ENCODE data around the gene TRIM27. TPM values are rescaled to one million over a fixed set of nuclear protein-coding genes. Genes with fewer than 3 reads are reported as not detected.

Gene TRIM27
- total RNA-seq, 1 experiment from 2014 or later, result 79.8 TPM

DNA sequence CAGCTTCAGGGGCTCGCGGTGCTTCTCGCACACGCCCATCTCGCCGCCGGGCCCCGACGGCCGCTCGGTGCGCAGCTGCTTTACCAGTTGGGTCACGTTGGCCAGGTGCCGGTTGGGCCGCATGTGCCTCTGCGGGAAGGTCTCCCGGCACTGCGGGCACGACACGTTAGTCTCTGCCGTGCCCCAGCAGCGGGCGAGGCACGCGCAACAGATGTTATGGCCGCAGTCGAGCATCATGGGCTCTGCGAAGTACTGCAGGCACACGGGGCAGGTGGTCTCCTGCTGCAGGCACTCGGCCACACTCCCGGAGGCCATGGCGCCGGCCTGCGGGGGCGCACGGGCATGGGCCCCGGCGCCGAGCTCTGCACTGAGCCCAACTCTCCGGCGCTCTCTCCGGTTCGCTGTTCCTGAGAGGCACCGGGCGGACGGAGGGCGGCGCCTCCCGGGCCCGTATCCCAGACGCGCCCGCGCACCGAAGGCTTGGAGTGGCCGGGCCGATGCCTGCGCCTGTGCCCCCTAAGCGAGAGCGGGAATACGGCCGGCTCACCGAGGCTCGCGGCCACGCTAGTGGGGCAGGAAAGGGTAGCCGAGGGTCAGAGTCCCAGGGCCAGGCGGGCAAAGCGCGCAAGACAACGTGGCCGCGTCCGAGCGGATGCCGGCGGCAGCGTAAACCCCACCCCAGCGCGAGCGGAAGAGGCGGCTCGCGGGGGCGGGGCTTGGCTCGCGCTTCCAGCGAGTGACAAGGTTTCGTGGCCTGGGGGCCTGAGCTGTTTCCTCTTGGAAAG, at the start of gene TRIM27 (continued):
- TF ChIP-seq, protein P1, sequence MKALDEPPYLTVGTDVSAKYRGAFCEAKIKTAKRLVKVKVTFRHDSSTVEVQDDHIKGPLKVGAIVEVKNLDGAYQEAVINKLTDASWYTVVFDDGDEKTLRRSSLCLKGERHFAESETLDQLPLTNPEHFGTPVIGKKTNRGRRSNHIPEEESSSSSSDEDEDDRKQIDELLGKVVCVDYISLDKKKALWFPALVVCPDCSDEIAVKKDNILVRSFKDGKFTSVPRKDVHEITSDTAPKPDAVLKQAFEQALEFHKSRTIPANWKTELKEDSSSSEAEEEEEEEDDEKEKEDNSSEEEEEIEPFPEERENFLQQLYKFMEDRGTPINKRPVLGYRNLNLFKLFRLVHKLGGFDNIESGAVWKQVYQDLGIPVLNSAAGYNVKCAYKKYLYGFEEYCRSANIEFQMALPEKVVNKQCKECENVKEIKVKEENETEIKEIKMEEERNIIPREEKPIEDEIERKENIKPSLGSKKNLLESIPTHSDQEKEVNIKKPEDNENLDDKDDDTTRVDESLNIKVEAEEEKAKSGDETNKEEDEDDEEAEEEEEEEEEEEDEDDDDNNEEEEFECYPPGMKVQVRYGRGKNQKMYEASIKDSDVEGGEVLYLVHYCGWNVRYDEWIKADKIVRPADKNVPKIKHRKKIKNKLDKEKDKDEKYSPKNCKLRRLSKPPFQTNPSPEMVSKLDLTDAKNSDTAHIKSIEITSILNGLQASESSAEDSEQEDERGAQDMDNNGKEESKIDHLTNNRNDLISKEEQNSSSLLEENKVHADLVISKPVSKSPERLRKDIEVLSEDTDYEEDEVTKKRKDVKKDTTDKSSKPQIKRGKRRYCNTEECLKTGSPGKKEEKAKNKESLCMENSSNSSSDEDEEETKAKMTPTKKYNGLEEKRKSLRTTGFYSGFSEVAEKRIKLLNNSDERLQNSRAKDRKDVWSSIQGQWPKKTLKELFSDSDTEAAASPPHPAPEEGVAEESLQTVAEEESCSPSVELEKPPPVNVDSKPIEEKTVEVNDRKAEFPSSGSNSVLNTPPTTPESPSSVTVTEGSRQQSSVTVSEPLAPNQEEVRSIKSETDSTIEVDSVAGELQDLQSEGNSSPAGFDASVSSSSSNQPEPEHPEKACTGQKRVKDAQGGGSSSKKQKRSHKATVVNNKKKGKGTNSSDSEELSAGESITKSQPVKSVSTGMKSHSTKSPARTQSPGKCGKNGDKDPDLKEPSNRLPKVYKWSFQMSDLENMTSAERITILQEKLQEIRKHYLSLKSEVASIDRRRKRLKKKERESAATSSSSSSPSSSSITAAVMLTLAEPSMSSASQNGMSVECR (CRISPR knock-in tag; IDR thresholded peaks at IDR 0.05; ENCODE audit: borderline replicate concordance), result peak; percentile 41; the same call in 1 of the 2 replicates
- TF ChIP-seq, protein P2, sequence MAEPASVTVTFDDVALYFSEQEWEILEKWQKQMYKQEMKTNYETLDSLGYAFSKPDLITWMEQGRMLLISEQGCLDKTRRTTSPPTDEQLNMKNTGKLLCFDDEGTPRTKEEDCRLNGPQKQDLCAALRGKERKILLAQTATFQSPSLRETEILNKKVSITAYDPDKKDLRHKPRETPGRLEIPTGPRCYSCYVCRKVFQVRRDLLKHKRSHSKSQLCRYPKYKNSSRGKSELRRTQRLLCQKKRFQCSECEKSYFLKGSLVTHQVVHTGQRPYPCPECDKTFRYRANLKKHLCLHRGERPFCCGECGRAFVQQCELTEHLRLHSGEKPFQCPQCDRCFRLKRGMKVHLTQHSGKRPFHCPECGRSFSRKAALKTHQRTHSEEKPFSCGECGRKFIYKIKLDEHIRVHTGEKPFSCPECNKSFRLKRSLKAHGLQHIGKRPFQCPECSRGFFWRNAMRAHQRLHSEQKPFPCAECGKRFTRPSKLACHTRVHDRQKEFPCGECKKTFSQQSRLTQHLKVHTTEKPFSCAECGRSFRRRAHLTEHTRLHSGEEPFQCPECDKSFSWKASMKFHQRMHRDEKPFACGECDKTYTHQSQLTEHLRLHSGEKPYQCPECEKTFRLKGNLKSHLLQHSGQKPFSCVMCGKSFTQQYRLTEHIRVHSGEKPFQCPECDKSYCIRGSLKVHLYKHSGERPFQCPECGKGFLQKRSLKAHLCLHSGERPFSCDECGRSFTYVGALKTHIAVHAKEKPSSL (CRISPR knock-in tag; conservative IDR thresholded peaks at IDR 0.05), result 0 out of 2 replicates have a peak, but pooled peaks have one; percentile 8
- TF ChIP-seq, protein P3, sequence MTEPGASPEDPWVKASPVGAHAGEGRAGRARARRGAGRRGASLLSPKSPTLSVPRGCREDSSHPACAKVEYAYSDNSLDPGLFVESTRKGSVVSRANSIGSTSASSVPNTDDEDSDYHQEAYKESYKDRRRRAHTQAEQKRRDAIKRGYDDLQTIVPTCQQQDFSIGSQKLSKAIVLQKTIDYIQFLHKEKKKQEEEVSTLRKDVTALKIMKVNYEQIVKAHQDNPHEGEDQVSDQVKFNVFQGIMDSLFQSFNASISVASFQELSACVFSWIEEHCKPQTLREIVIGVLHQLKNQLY (CRISPR knock-in tag; IDR thresholded peaks at IDR 0.05), result peak; percentile 71; the same call in 1 of the 2 replicates
- TF ChIP-seq, protein P4, sequence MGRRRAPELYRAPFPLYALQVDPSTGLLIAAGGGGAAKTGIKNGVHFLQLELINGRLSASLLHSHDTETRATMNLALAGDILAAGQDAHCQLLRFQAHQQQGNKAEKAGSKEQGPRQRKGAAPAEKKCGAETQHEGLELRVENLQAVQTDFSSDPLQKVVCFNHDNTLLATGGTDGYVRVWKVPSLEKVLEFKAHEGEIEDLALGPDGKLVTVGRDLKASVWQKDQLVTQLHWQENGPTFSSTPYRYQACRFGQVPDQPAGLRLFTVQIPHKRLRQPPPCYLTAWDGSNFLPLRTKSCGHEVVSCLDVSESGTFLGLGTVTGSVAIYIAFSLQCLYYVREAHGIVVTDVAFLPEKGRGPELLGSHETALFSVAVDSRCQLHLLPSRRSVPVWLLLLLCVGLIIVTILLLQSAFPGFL (CRISPR knock-in tag; IDR thresholded peaks at IDR 0.05; ENCODE audit: borderline replicate concordance), result no peak
- TF ChIP-seq TEAD1 (CRISPR knock-in tag; IDR thresholded peaks at IDR 0.05) (peak; percentile 39), ATF1 (CRISPR knock-in tag; IDR thresholded peaks at IDR 0.05) (peak; percentile 69), FOXP1 (CRISPR knock-in tag; IDR thresholded peaks at IDR 0.05; ENCODE audit: borderline replicate concordance) (peak; percentile 88), EMX1 (CRISPR knock-in tag; IDR thresholded peaks at IDR 0.05) (no peak), ZNF416 (CRISPR knock-in tag; IDR thresholded peaks at IDR 0.05) (no peak), ZNF423 (CRISPR knock-in tag; IDR thresholded peaks at IDR 0.05) (no peak), RORB (CRISPR knock-in tag; IDR thresholded peaks at IDR 0.05) (no peak), GABPB1 (CRISPR knock-in tag; IDR thresholded peaks at IDR 0.05) (peak; percentile 84), SP1 (CRISPR knock-in tag; conservative IDR thresholded peaks at IDR 0.05) (peak; percentile 74), CREM (CRISPR knock-in tag; IDR thresholded peaks at IDR 0.05) (peak; percentile 73; the same call in 1 of the 2 replicates), TCF7 (CRISPR knock-in tag; IDR thresholded peaks at IDR 0.05; ENCODE audit: low read depth) (0 out of 2 replicates have a peak, but pooled peaks have one; percentile 70), NFATC4 (CRISPR knock-in tag; IDR thresholded peaks at IDR 0.05) (no peak)
- TF ChIP-seq, protein P5, sequence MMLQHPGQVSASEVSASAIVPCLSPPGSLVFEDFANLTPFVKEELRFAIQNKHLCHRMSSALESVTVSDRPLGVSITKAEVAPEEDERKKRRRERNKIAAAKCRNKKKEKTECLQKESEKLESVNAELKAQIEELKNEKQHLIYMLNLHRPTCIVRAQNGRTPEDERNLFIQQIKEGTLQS (CRISPR knock-in tag; conservative IDR thresholded peaks at IDR 0.05), result no peak
- TF ChIP-seq, protein P6, sequence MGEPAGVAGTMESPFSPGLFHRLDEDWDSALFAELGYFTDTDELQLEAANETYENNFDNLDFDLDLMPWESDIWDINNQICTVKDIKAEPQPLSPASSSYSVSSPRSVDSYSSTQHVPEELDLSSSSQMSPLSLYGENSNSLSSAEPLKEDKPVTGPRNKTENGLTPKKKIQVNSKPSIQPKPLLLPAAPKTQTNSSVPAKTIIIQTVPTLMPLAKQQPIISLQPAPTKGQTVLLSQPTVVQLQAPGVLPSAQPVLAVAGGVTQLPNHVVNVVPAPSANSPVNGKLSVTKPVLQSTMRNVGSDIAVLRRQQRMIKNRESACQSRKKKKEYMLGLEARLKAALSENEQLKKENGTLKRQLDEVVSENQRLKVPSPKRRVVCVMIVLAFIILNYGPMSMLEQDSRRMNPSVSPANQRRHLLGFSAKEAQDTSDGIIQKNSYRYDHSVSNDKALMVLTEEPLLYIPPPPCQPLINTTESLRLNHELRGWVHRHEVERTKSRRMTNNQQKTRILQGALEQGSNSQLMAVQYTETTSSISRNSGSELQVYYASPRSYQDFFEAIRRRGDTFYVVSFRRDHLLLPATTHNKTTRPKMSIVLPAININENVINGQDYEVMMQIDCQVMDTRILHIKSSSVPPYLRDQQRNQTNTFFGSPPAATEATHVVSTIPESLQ (CRISPR knock-in tag; IDR thresholded peaks at IDR 0.05), result 0 out of 2 replicates have a peak, but pooled peaks have one; percentile 22
- TF ChIP-seq, protein P7, sequence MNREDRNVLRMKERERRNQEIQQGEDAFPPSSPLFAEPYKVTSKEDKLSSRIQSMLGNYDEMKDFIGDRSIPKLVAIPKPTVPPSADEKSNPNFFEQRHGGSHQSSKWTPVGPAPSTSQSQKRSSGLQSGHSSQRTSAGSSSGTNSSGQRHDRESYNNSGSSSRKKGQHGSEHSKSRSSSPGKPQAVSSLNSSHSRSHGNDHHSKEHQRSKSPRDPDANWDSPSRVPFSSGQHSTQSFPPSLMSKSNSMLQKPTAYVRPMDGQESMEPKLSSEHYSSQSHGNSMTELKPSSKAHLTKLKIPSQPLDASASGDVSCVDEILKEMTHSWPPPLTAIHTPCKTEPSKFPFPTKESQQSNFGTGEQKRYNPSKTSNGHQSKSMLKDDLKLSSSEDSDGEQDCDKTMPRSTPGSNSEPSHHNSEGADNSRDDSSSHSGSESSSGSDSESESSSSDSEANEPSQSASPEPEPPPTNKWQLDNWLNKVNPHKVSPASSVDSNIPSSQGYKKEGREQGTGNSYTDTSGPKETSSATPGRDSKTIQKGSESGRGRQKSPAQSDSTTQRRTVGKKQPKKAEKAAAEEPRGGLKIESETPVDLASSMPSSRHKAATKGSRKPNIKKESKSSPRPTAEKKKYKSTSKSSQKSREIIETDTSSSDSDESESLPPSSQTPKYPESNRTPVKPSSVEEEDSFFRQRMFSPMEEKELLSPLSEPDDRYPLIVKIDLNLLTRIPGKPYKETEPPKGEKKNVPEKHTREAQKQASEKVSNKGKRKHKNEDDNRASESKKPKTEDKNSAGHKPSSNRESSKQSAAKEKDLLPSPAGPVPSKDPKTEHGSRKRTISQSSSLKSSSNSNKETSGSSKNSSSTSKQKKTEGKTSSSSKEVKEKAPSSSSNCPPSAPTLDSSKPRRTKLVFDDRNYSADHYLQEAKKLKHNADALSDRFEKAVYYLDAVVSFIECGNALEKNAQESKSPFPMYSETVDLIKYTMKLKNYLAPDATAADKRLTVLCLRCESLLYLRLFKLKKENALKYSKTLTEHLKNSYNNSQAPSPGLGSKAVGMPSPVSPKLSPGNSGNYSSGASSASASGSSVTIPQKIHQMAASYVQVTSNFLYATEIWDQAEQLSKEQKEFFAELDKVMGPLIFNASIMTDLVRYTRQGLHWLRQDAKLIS (CRISPR knock-in tag; IDR thresholded peaks at IDR 0.05; ENCODE audit: borderline replicate concordance), result no peak
- TF ChIP-seq, protein P8, sequence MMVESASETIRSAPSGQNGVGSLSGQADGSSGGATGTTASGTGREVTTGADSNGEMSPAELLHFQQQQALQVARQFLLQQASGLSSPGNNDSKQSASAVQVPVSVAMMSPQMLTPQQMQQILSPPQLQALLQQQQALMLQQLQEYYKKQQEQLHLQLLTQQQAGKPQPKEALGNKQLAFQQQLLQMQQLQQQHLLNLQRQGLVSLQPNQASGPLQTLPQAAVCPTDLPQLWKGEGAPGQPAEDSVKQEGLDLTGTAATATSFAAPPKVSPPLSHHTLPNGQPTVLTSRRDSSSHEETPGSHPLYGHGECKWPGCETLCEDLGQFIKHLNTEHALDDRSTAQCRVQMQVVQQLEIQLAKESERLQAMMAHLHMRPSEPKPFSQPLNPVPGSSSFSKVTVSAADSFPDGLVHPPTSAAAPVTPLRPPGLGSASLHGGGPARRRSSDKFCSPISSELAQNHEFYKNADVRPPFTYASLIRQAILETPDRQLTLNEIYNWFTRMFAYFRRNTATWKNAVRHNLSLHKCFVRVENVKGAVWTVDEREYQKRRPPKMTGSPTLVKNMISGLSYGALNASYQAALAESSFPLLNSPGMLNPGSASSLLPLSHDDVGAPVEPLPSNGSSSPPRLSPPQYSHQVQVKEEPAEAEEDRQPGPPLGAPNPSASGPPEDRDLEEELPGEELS (CRISPR knock-in tag; IDR thresholded peaks at IDR 0.05), result no peak; the same call in 1 of the 2 replicates
